ENCODE results near the gene LRRC8D.

The LRRC8D gene

GRCh38 chr1:89880679-89881078 is 59.8 kb downstream of the LRRC8D start:
- no peak for ATAC-seq
- no peak for TF ChIP-seq ZNF70 (CRISPR knock-in tag; IDR thresholded peaks at IDR 0.05)
- TF ChIP-seq ZC3H10 (CRISPR knock-in tag; IDR thresholded peaks at IDR 0.05), result no peak
- TF ChIP-seq ZFP30 (CRISPR knock-in tag; IDR thresholded peaks at IDR 0.05), result no peak
- no peak for TF ChIP-seq GLIS3 (CRISPR knock-in tag; IDR thresholded peaks at IDR 0.05)
- no peak for TF ChIP-seq PATZ1 (CRISPR knock-in tag; IDR thresholded peaks at IDR 0.05; ENCODE audit: borderline replicate concordance)
- TF ChIP-seq TCF4 (CRISPR knock-in tag; IDR thresholded peaks at IDR 0.05; ENCODE audit: borderline replicate concordance), result no peak
- TF ChIP-seq ZNF8 (CRISPR knock-in tag; IDR thresholded peaks at IDR 0.05), result no peak
- TF ChIP-seq, protein P1, sequence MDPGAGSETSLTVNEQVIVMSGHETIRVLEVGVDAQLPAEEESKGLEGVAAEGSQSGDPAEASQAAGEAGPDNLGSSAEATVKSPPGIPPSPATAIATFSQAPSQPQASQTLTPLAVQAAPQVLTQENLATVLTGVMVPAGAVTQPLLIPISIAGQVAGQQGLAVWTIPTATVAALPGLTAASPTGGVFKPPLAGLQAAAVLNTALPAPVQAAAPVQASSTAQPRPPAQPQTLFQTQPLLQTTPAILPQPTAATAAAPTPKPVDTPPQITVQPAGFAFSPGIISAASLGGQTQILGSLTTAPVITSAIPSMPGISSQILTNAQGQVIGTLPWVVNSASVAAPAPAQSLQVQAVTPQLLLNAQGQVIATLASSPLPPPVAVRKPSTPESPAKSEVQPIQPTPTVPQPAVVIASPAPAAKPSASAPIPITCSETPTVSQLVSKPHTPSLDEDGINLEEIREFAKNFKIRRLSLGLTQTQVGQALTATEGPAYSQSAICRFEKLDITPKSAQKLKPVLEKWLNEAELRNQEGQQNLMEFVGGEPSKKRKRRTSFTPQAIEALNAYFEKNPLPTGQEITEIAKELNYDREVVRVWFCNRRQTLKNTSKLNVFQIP (CRISPR knock-in tag; IDR thresholded peaks at IDR 0.05; ENCODE audit: borderline replicate concordance, low read depth), result no peak

DNA sequence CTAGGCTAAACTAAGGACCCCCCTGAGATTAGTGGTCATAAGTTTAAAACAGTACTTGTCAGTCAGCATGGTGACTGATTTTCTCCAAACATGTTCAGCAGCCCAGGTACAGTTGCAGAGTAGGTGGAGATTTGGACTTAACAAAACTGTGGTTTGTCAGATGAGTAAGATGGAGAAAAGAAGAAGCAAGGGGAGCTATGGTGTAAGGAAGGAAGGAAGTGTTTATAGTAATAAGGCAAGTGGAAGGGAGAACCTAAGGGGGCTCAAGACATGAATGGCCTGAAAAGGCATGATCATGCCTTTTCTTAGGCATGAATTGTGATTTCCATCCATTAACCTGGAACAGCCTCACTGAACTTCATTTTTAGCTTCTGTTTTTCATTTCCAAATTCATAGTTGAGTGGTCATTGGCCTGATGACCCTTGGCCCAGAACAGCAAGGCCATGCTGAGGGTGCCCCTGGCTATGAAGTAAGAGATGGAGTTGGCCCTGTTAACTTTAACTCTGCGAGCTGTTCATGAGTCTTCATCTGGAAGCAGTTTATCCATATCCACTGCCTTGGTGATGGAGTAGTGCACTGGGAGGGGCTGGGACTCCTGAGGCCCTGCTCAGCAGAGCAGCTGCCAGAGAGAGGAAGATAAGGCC is 60.7 kb downstream of the LRRC8D start:
- ATAC-seq, result no peak
- TF ChIP-seq ZNF8 (CRISPR knock-in tag; IDR thresholded peaks at IDR 0.05) (no peak), BACH2 (CRISPR knock-in tag; IDR thresholded peaks at IDR 0.05; ENCODE audit: borderline replicate concordance) (no peak), ESRRG (CRISPR knock-in tag; IDR thresholded peaks at IDR 0.05) (no peak), ZC3H10 (CRISPR knock-in tag; IDR thresholded peaks at IDR 0.05) (no peak)
- TF ChIP-seq, protein P1 (CRISPR knock-in tag; IDR thresholded peaks at IDR 0.05; ENCODE audit: borderline replicate concordance, low read depth), result no peak
- TF ChIP-seq, protein P2, sequence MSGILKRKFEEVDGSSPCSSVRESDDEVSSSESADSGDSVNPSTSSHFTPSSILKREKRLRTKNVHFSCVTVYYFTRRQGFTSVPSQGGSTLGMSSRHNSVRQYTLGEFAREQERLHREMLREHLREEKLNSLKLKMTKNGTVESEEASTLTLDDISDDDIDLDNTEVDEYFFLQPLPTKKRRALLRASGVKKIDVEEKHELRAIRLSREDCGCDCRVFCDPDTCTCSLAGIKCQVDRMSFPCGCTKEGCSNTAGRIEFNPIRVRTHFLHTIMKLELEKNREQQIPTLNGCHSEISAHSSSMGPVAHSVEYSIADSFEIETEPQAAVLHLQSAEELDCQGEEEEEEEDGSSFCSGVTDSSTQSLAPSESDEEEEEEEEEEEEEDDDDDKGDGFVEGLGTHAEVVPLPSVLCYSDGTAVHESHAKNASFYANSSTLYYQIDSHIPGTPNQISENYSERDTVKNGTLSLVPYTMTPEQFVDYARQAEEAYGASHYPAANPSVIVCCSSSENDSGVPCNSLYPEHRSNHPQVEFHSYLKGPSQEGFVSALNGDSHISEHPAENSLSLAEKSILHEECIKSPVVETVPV (CRISPR knock-in tag; IDR thresholded peaks at IDR 0.05), result no peak
- TF ChIP-seq, protein P3, sequence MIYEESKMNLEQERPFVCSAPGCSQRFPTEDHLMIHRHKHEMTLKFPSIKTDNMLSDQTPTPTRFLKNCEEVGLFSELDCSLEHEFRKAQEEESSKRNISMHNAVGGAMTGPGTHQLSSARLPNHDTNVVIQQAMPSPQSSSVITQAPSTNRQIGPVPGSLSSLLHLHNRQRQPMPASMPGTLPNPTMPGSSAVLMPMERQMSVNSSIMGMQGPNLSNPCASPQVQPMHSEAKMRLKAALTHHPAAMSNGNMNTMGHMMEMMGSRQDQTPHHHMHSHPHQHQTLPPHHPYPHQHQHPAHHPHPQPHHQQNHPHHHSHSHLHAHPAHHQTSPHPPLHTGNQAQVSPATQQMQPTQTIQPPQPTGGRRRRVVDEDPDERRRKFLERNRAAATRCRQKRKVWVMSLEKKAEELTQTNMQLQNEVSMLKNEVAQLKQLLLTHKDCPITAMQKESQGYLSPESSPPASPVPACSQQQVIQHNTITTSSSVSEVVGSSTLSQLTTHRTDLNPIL (CRISPR knock-in tag; IDR thresholded peaks at IDR 0.05; ENCODE audit: low read depth), result no peak

- no peak for TF ChIP-seq TCF4 (CRISPR knock-in tag; IDR thresholded peaks at IDR 0.05; ENCODE audit: borderline replicate concordance)
- no peak for ATAC-seq
Observed at GRCh38 chr1:89882348-89883029, 61.7 kb downstream of the LRRC8D start.

DNA sequence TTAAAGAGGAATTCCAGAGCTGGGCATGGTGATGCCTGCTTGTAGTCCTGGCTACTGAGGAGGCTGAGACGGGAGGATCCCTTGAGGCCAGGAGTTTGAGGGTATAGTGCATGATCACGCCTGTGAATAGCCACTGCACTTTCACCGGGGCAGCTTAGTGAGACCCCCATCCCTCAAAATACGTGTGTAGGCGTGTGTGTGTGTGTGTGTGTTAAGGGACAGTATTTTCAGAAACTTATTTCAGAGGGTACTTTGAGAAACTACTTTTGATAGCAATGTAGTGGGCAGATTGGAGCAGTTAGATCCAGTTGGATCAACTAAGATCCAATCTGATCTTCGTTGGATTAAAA is 62.2 kb downstream of the LRRC8D start:
- ATAC-seq, result no peak
- TF ChIP-seq ARNTL (CRISPR knock-in tag; IDR thresholded peaks at IDR 0.05; ENCODE audit: borderline replicate concordance, low read depth) (no peak), CSDC2 (CRISPR knock-in tag; IDR thresholded peaks at IDR 0.05) (no peak), ZNF70 (CRISPR knock-in tag; IDR thresholded peaks at IDR 0.05) (no peak), PATZ1 (CRISPR knock-in tag; IDR thresholded peaks at IDR 0.05; ENCODE audit: borderline replicate concordance) (no peak), ZFP3 (CRISPR knock-in tag; IDR thresholded peaks at IDR 0.05) (no peak), TOX (CRISPR knock-in tag; IDR thresholded peaks at IDR 0.05; ENCODE audit: borderline replicate concordance) (no peak)
- TF ChIP-seq, protein P2 (CRISPR knock-in tag; IDR thresholded peaks at IDR 0.05), result no peak
- TF ChIP-seq, protein P4, sequence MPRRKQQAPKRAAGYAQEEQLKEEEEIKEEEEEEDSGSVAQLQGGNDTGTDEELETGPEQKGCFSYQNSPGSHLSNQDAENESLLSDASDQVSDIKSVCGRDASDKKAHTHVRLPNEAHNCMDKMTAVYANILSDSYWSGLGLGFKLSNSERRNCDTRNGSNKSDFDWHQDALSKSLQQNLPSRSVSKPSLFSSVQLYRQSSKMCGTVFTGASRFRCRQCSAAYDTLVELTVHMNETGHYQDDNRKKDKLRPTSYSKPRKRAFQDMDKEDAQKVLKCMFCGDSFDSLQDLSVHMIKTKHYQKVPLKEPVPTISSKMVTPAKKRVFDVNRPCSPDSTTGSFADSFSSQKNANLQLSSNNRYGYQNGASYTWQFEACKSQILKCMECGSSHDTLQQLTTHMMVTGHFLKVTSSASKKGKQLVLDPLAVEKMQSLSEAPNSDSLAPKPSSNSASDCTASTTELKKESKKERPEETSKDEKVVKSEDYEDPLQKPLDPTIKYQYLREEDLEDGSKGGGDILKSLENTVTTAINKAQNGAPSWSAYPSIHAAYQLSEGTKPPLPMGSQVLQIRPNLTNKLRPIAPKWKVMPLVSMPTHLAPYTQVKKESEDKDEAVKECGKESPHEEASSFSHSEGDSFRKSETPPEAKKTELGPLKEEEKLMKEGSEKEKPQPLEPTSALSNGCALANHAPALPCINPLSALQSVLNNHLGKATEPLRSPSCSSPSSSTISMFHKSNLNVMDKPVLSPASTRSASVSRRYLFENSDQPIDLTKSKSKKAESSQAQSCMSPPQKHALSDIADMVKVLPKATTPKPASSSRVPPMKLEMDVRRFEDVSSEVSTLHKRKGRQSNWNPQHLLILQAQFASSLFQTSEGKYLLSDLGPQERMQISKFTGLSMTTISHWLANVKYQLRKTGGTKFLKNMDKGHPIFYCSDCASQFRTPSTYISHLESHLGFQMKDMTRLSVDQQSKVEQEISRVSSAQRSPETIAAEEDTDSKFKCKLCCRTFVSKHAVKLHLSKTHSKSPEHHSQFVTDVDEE (CRISPR knock-in tag; IDR thresholded peaks at IDR 0.05), result no peak
- TF ChIP-seq, protein P1 (CRISPR knock-in tag; IDR thresholded peaks at IDR 0.05; ENCODE audit: borderline replicate concordance, low read depth), result no peak

Data from SK-N-SH treated with all-trans-retinoic acid at 6 μM for 48 hours (cell line).